Limb (tissue), 2 donors: Measurements from ENCODE around the gene CDK2.
"Not testable (repeated sequence)": the region's sequence is repeated elsewhere in the genome, so short reads cannot be mapped to it uniquely, and the experiment has no call there.

Source experiments
- DNase-seq, 2 donors: peaks; one replicate each; pipeline ENCODE4 v3.0.0-alpha.2; 2016; ENCODE audit errors: extremely low spot score in 2 of 2

The CDK2 gene

GRCh38 chr12:55979069-55979468 lies 12.4 kb downstream of the CDK2 start:
- DNase-seq: no peak

GRCh38 chr12:55981882-55982281 lies 15.3 kb downstream of the CDK2 start:
- not testable (repeated sequence) for DNase-seq

GRCh38 chr12:55982319-55982936 lies 15.8 kb downstream of the CDK2 start:
- DNase-seq: no peak

GRCh38 chr12:55983232-55983842 lies 16.7 kb downstream of the CDK2 start:
- no peak for DNase-seq

GRCh38 chr12:55984861-55985260 lies 18.2 kb downstream of the CDK2 start:
- no peak for DNase-seq

- DNase-seq: no peak
These were observed 18.7 kb downstream of the CDK2 start for GRCh38 chr12:55985341-55985740.

GRCh38 chr12:55985976-55986375 lies 19.3 kb downstream of the CDK2 start:
- DNase-seq: not testable (repeated sequence)

- no peak for DNase-seq
These were observed 24.5 kb downstream of the CDK2 start for GRCh38 chr12:55991110-55991509.

- DNase-seq: no peak
These were observed 26.7 kb downstream of the CDK2 start for GRCh38 chr12:55993230-55993853.

- DNase-seq: no peak
These were observed 28.7 kb downstream of the CDK2 start for GRCh38 chr12:55995366-55995765.

GRCh38 chr12:55996201-55996714 lies 29.6 kb downstream of the CDK2 start:
- DNase-seq: peak; percentile 63 to 70

- peak; percentile 90 to 95 for DNase-seq
These were observed 30.3 kb downstream of the CDK2 start, which contains the start of gene SUOX for GRCh38 chr12:55996715-55997534. TSS of gene SUOX (plus strand) at chr12:55997276. CDS start at chr12:56002222, 4,946 bp downstream.

- no peak for DNase-seq
These were observed 30.9 kb downstream of the CDK2 start for GRCh38 chr12:55997535-55997859.

- DNase-seq: not testable (repeated sequence)
These were observed 32.9 kb downstream of the CDK2 start for GRCh38 chr12:55999522-55999921.

- not testable (repeated sequence) for DNase-seq
These were observed 33.4 kb downstream of the CDK2 start for GRCh38 chr12:55999999-56000540.

- no peak for DNase-seq
These were observed 35.0 kb downstream of the CDK2 start for GRCh38 chr12:56001487-56002100.

GRCh38 chr12:56003376-56003775 lies 36.7 kb downstream of the CDK2 start:
- DNase-seq: not testable (repeated sequence)

- no peak for DNase-seq
These were observed 37.6 kb downstream of the CDK2 start for GRCh38 chr12:56004211-56004610.

GRCh38 chr12:56007564-56008559 lies 41.2 kb downstream of the CDK2 start:
- peak; percentile 55 to 91 for DNase-seq

- no peak for DNase-seq
These were observed 43.5 kb downstream of the CDK2 start for GRCh38 chr12:56010111-56010570.
